Mesendoderm (in vitro differentiated cells): Measurements from ENCODE around the gene HOXC6.

Source experiments
- DNase-seq: peaks from one replicate; pipeline ENCODE4 v3.0.0; 2013
- H2AK5ac ChIP-seq: 2 replicates; pipeline ENCODE4 v1.6.1; 2013; ENCODE audit warnings: low read length, inconsistent platforms
- H2BK120ac ChIP-seq: 2 replicates; pipeline ENCODE4 v1.6.1; 2013; ENCODE audit warnings: low read depth, mild to moderate bottlenecking, low read length, moderate library complexity, mixed read lengths
- H2BK15ac ChIP-seq: replicated peaks from 2 replicates; pipeline ENCODE4 v1.6.1; 2013; ENCODE audit warnings: low read depth, mild to moderate bottlenecking, moderate library complexity
- H2BK5ac ChIP-seq: 2 replicates; pipeline ENCODE4 v1.6.1; 2013; ENCODE audit warnings: low read length, inconsistent platforms
- H3K18ac ChIP-seq: 2 replicates; pipeline ENCODE4 v1.6.1; 2013; ENCODE audit warnings: mild to moderate bottlenecking, low read length, mixed read lengths
- H3K23ac ChIP-seq: one replicate; pipeline ENCODE4 v1.6.1; 2013; ENCODE audit warnings: low read length
- H3K27ac ChIP-seq: 2 replicates; pipeline ENCODE4 v1.5.1; 2013; ENCODE audit warnings: low read depth, mild to moderate bottlenecking, inconsistent platforms, low read length, moderate library complexity
- H3K27me3 ChIP-seq: 2 replicates; pipeline ENCODE4 v1.6.1; 2013; ENCODE audit warnings: low read length, control low read depth, mild to moderate bottlenecking, inconsistent platforms; ENCODE audit not compliant: insufficient read depth, poor library complexity
- H3K36me3 ChIP-seq: 2 replicates; pipeline ENCODE4 v1.6.1; 2013; ENCODE audit warnings: low read length, inconsistent platforms; ENCODE audit not compliant: control insufficient read depth, insufficient read depth
- H3K4ac ChIP-seq: one replicate; pipeline ENCODE4 v1.6.1; 2013; ENCODE audit warnings: low read depth, mild to moderate bottlenecking, low read length, moderate library complexity
- H3K4me1 ChIP-seq: 2 replicates; pipeline ENCODE4 v1.6.1; 2013; ENCODE audit warnings: low read depth, low read length, inconsistent platforms; ENCODE audit not compliant: control insufficient read depth
- H3K4me2 ChIP-seq: 2 replicates; pipeline ENCODE4 v1.6.1; 2013; ENCODE audit warnings: low read length
- H3K4me3 ChIP-seq: 2 replicates; pipeline ENCODE4 v1.5.1; 2013; ENCODE audit warnings: mild to moderate bottlenecking, low read length
- H3K56ac ChIP-seq: one replicate; pipeline ENCODE4 v1.6.1; 2013; ENCODE audit warnings: low read length
- H3K79me1 ChIP-seq: 2 replicates; pipeline ENCODE4 v1.6.1; 2013; ENCODE audit warnings: low read length, inconsistent platforms
- H3K79me2 ChIP-seq: 2 replicates; pipeline ENCODE4 v1.6.1; 2013; ENCODE audit warnings: mild to moderate bottlenecking, low read length; ENCODE audit not compliant: control insufficient read depth, insufficient read depth
- H3K9ac ChIP-seq: 2 replicates; pipeline ENCODE4 v1.6.1; 2013; ENCODE audit warnings: low read length, inconsistent platforms
- H4K5ac ChIP-seq: one replicate; pipeline ENCODE4 v1.6.1; 2013; ENCODE audit warnings: low read length
- H4K8ac ChIP-seq: one replicate; pipeline ENCODE4 v1.6.1; 2013; ENCODE audit warnings: low read depth, mild to moderate bottlenecking, control low read depth, low read length, moderate library complexity
- WGBS: extraction: QIAGEN DNeasy Blood & Tissue Kit; methylation state at CpG from one replicate; pipeline ENCODE4 v1.1.7; 2013; ENCODE audit warnings: low lambda C conversion rate, missing lambda C conversion rate; ENCODE audit not compliant: insufficient coverage; ENCODE audit errors: extremely low coverage; 5-methylcytosine and 5-hydroxymethylcytosine counted together

HOXC6 gene

GRCh38 chr12:53985692-53985993 is 42.6 kb upstream of the HOXC6 start:
- H4K5ac ChIP-seq, result no peak overlapping the region
- H3K27ac ChIP-seq, result no peak overlapping the region
- H3K4me3 ChIP-seq, result no peak overlapping the region
- no peaks in the 10 kb centered on the region for H3K4me1 ChIP-seq
- no peak overlapping the region for H3K4ac ChIP-seq
- H3K9ac ChIP-seq, result no peak overlapping the region
- H4K8ac ChIP-seq, result no peak overlapping the region
- no peak overlapping the region for H3K23ac ChIP-seq
- H3K18ac ChIP-seq, result no peak overlapping the region
- no peak for DNase-seq
- H2BK5ac ChIP-seq, result no peak overlapping the region
- H2BK120ac ChIP-seq, result no peak overlapping the region
- no peaks in the 10 kb centered on the region for H3K36me3 ChIP-seq
- no peak overlapping the region for H3K56ac ChIP-seq
- no peaks in the 10 kb centered on the region for H3K79me2 ChIP-seq
- H2AK5ac ChIP-seq, result no peak overlapping the region
- H2BK15ac ChIP-seq, result no peak overlapping the region
- no peaks in the 10 kb centered on the region for H3K79me1 ChIP-seq
- no CpG with 5 or more reads among the region's 21 CpGs for WGBS
- H3K27me3 ChIP-seq, result peaks cover 91% of the 10 kb centered on the region
- H3K4me2 ChIP-seq, result no peak overlapping the region

DNA sequence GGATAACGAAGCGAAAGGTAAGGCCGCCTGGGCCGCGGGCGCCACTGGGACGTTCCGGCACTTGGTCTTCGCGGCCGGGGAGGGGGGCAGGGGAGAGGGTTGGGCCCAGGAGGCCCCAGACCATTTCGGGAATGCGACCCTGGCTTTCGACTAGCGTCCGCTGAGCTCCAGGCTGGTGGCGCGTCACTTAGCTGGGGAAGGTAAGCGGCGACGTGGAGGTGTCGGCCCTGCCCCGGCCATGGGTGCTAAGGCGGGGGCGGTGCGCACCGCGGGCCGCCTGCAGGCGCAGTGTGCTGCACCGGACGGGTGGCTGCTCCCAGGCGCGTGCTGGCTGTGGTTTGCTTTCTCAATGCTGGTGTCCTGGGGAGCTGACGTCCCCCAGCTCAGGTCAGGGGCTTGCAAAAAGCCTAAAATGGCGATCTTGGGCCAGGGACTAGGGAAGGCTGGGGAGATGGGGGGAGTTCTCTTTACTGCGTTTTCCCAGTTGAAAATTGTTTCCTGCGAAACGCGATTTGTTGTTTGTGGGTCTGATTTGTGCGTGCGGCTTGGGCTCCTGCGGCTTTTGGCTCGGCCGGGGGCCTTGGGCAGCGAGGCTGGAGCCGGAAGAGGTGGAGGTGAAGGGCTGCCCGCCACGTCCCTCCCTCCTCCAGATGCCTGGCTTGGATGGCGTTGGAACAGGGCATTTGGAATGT is 42.1 kb upstream of the HOXC6 start:
- H2AK5ac ChIP-seq, result no peak overlapping the region
- no peak overlapping the region for H3K4ac ChIP-seq
- H3K79me1 ChIP-seq, result no peaks in the 10 kb centered on the region
- H2BK5ac ChIP-seq, result no peak overlapping the region
- no peak overlapping the region for H3K56ac ChIP-seq
- H3K27ac ChIP-seq, result no peak overlapping the region
- H3K9ac ChIP-seq, result no peak overlapping the region
- no peak overlapping the region for H4K8ac ChIP-seq
- no CpG with 5 or more reads among the region's 50 CpGs for WGBS
- H2BK15ac ChIP-seq, result no peak overlapping the region
- no peak overlapping the region for H4K5ac ChIP-seq
- no peak for DNase-seq
- no peak overlapping the region for H3K18ac ChIP-seq
- H3K27me3 ChIP-seq, result peaks cover 91% of the 10 kb centered on the region
- no peak overlapping the region for H3K23ac ChIP-seq
- H2BK120ac ChIP-seq, result no peak overlapping the region
- no peaks in the 10 kb centered on the region for H3K36me3 ChIP-seq
- no peak overlapping the region for H3K4me3 ChIP-seq
- H3K4me1 ChIP-seq, result no peaks in the 10 kb centered on the region
- H3K4me2 ChIP-seq, result no peak overlapping the region
- H3K79me2 ChIP-seq, result no peaks in the 10 kb centered on the region

GRCh38 chr12:53986686-53987483 is 41.4 kb upstream of the HOXC6 start:
- Histone ChIP-seq H2AK5ac (no peak overlapping the region), H3K27me3 (peaks cover 92% of the 10 kb centered on the region), H3K79me1 (no peaks in the 10 kb centered on the region), H3K56ac (no peak overlapping the region), H3K23ac (no peak overlapping the region), H3K18ac (no peak overlapping the region), H3K4me1 (no peaks in the 10 kb centered on the region), H2BK5ac (no peak overlapping the region), H2BK120ac (no peak overlapping the region), H3K9ac (no peak overlapping the region), H2BK15ac (no peak overlapping the region), H3K36me3 (no peaks in the 10 kb centered on the region), H3K4ac (no peak overlapping the region), H3K4me2 (no peak overlapping the region), H4K5ac (no peak overlapping the region), H4K8ac (no peak overlapping the region), H3K4me3 (no peak overlapping the region), H3K27ac (no peak overlapping the region), H3K79me2 (no peaks in the 10 kb centered on the region)
- no CpG with 5 or more reads among the region's 21 CpGs for WGBS
- no peak for DNase-seq

DNA sequence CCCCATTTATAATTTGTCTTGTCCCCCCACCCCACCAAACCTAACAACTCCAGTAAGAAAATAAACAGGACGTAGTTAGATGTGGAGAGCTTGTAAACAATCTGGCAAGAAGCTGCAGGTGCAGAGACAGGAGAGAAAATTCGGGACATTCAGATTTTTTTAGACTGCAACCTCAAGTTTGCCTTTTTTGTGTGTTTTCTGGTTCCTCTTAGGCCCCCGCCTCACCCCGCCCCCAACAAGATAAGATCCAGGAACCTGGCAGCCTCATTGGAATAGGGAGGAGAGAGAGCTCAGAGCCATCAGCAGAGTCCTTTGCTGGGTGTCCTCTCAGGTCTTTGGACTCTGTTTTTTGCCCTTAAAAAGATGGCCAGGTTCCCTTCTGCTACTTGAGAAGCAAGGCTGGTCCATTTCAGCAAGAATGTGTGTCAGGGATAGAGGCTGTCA is 40.4 kb upstream of the HOXC6 start:
- no peak overlapping the region for H2AK5ac ChIP-seq
- no peak overlapping the region for H4K8ac ChIP-seq
- DNase-seq, result no peak
- H2BK120ac ChIP-seq, result no peak overlapping the region
- H3K4me1 ChIP-seq, result no peaks in the 10 kb centered on the region
- H3K36me3 ChIP-seq, result no peaks in the 10 kb centered on the region
- H3K27me3 ChIP-seq, result peaks cover 91% of the 10 kb centered on the region
- H3K79me1 ChIP-seq, result no peaks in the 10 kb centered on the region
- no peak overlapping the region for H2BK15ac ChIP-seq
- no peak overlapping the region for H3K27ac ChIP-seq
- H3K18ac ChIP-seq, result no peak overlapping the region
- H3K23ac ChIP-seq, result no peak overlapping the region
- H3K4me2 ChIP-seq, result no peak overlapping the region
- H3K56ac ChIP-seq, result no peak overlapping the region
- H3K9ac ChIP-seq, result no peak overlapping the region
- H3K4ac ChIP-seq, result no peak overlapping the region
- H4K5ac ChIP-seq, result no peak overlapping the region
- no peak overlapping the region for H2BK5ac ChIP-seq
- no peaks in the 10 kb centered on the region for H3K79me2 ChIP-seq
- no CpG with 5 or more reads among the region's 4 CpGs for WGBS
- H3K4me3 ChIP-seq, result no peak overlapping the region

DNA sequence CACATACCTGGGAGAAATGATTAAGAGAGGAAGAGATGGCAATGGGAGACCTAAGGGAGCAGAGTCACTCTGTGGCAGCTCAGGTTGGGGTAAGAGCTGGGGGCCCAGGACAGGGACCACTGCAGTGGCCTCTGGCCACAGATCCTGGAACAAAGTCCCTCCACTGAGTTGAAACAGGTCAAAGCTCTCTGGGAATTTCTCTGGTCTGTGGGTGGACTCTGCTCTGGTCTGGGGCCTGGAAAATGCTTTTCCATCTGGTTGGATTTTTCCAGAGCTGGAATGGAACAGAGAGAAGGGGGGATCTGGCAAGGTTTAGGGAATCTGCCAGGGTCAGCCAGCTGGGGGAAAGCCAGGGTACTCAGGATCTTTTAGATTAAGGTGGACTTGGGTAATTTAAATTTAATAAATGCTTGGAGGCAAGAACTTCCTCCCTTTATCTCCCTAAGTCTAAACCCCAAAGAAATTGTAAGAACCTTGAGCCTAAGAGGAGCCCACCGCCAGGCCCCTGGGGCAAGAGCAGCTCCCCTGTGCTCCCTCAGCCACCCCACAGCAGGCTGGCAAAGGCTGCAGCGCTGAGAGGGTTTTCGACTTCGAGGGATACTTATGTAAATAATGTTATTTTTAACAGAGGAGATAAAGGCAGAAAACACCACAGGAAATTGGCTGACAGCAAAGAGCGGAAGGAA is 39.6 kb upstream of the HOXC6 start:
- peaks cover 91% of the 10 kb centered on the region for H3K27me3 ChIP-seq
- no peak overlapping the region for H2BK5ac ChIP-seq
- no peak overlapping the region for H4K8ac ChIP-seq
- H3K56ac ChIP-seq, result no peak overlapping the region
- no peak for DNase-seq
- no peak overlapping the region for H4K5ac ChIP-seq
- H3K4ac ChIP-seq, result no peak overlapping the region
- no CpG with 5 or more reads among the region's 5 CpGs for WGBS
- no peaks in the 10 kb centered on the region for H3K79me1 ChIP-seq
- H3K9ac ChIP-seq, result no peak overlapping the region
- H3K4me3 ChIP-seq, result no peak overlapping the region
- H2AK5ac ChIP-seq, result no peak overlapping the region
- no peaks in the 10 kb centered on the region for H3K36me3 ChIP-seq
- H3K4me1 ChIP-seq, result no peaks in the 10 kb centered on the region
- H3K18ac ChIP-seq, result no peak overlapping the region
- no peak overlapping the region for H3K27ac ChIP-seq
- H3K79me2 ChIP-seq, result no peaks in the 10 kb centered on the region
- no peak overlapping the region for H2BK15ac ChIP-seq
- no peak overlapping the region for H3K23ac ChIP-seq
- H2BK120ac ChIP-seq, result no peak overlapping the region
- no peak overlapping the region for H3K4me2 ChIP-seq
